ENCODE measurements around the gene MYO1B.

MYO1B gene

DNA sequence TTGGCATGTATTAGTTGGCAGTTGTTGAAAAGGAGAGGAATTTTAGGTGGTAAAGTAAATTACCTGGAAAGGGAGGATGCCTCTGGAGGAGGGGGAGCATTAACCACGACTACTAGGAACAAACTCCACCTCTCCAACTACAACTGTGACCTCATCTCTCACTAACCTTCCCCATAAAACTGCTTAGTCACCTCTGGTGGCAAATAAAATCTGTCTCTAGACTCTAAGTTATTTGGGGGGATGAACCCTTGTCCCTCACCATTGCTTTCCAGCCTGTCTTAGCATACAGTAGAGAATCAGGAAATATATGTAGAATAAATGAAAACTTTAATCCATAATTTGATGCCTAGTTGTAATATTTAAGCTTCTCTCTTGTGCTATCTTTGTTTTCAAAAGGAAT lies 27.6 kb upstream of the MYO1B start:
- no peak for TF ChIP-seq TAF1 (IDR thresholded peaks at IDR 0.05; ENCODE audit: borderline replicate concordance, insufficient read depth, low read length)
- no peak for TF ChIP-seq FOXP2 (optimal IDR thresholded peaks at IDR 0.05; ENCODE audit: borderline replicate concordance, extremely low read depth, extremely low read length, insufficient read depth)
- no peak for TF ChIP-seq REST (IDR thresholded peaks at IDR 0.05; ENCODE audit: insufficient read depth in 1 of 2, low read depth in 2 of 2, low read length in 2 of 2)
- no peak for TF ChIP-seq POLR2AphosphoS5 (IDR thresholded peaks at IDR 0.05; ENCODE audit: low read depth, low read length)
- TF ChIP-seq SIN3A (IDR thresholded peaks at IDR 0.05; ENCODE audit: borderline replicate concordance, insufficient read depth, low read length), result no peak

- no peak for TF ChIP-seq SIN3A (IDR thresholded peaks at IDR 0.05; ENCODE audit: borderline replicate concordance, insufficient read depth, low read length)
- 0 out of 4 replicates have a peak, but pooled peaks of 1 of the 2 experiments have one; percentile 14 for TF ChIP-seq REST (IDR thresholded peaks at IDR 0.05; ENCODE audit: insufficient read depth in 1 of 2, low read depth in 2 of 2, low read length in 2 of 2)
- no peak for TF ChIP-seq FOXP2 (optimal IDR thresholded peaks at IDR 0.05; ENCODE audit: borderline replicate concordance, extremely low read depth, extremely low read length, insufficient read depth)
These were observed 26.8 kb upstream of the MYO1B start for GRCh38 chr2:191218292-191218898.

DNA sequence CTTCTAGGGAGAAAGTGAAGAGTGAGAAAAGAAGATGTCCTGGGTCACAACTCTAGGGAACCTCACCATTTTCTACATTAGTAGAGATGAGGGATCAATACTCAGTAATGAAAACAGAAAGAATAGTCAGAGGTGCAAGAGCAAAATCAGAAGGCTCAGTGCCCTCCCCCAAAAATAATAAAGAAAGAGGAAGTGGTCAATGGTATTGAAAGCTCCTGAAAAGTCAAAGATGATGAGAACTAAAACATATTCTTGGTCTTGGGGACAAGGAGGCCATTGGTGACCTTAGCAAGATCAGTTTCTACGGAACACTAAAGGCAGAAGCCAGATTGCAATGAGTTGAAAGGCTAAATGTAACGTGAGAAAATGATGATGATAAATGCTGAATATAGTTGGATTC lies 24.5 kb upstream of the MYO1B start:
- TF ChIP-seq POLR2AphosphoS5 (IDR thresholded peaks at IDR 0.05; ENCODE audit: low read depth, low read length), result no peak
- no peak for TF ChIP-seq TAF1 (IDR thresholded peaks at IDR 0.05; ENCODE audit: borderline replicate concordance, insufficient read depth, low read length)
- TF ChIP-seq REST (IDR thresholded peaks at IDR 0.05; ENCODE audit: insufficient read depth in 1 of 2, low read depth in 2 of 2, low read length in 2 of 2), result no peak
- TF ChIP-seq FOXP2 (optimal IDR thresholded peaks at IDR 0.05; ENCODE audit: borderline replicate concordance, extremely low read depth, extremely low read length, insufficient read depth), result no peak
- no peak for TF ChIP-seq SIN3A (IDR thresholded peaks at IDR 0.05; ENCODE audit: borderline replicate concordance, insufficient read depth, low read length)

DNA sequence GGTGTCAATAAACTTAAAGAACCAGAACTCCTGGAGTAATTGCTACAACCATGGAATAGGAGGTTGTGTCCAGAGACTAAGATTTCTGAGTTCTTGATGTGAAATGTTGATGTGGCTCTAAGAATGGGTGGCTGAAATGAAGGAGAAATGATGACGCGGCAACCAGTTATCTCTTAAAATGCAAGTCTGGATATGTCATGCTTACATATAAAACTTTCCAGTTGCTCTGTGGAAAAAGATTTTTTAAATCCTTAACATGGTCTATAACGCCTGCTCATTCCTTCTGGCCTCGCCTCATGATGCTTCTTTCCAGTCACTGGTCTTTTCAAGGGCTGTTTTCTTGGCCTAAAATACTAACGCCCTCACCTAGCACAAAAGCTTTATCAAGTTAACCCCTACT lies 23.5 kb upstream of the MYO1B start:
- no peak for TF ChIP-seq POLR2AphosphoS5 (IDR thresholded peaks at IDR 0.05; ENCODE audit: low read depth, low read length)
- TF ChIP-seq SIN3A (IDR thresholded peaks at IDR 0.05; ENCODE audit: borderline replicate concordance, insufficient read depth, low read length), result no peak
- TF ChIP-seq FOXP2 (optimal IDR thresholded peaks at IDR 0.05; ENCODE audit: borderline replicate concordance, extremely low read depth, extremely low read length, insufficient read depth), result no peak
- TF ChIP-seq TAF1 (IDR thresholded peaks at IDR 0.05; ENCODE audit: borderline replicate concordance, insufficient read depth, low read length), result no peak
- no peak for TF ChIP-seq REST (IDR thresholded peaks at IDR 0.05; ENCODE audit: insufficient read depth in 1 of 2, low read depth in 2 of 2, low read length in 2 of 2)

DNA sequence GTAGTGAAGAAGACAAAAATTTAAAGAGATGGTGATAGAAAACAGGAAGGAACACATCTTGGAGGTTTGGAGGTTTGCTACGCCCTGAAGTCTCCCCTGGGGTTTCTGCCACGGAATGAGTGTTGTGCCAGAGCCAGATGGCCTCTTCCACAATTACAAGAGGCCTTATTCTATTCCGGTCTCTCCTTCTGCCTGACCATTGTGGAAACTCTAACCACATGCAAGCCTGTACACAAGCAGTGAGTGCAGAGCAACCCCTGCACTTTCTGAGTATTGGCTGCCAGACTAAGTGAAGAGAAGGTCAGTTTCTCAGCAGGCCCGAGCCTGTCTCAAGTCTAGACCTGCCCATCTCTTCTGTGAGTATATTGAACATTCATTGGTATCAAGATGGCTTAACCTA lies 22.7 kb upstream of the MYO1B start:
- no peak for TF ChIP-seq REST (IDR thresholded peaks at IDR 0.05; ENCODE audit: insufficient read depth in 1 of 2, low read depth in 2 of 2, low read length in 2 of 2)
- no peak for TF ChIP-seq POLR2AphosphoS5 (IDR thresholded peaks at IDR 0.05; ENCODE audit: low read depth, low read length)
- no peak for TF ChIP-seq FOXP2 (optimal IDR thresholded peaks at IDR 0.05; ENCODE audit: borderline replicate concordance, extremely low read depth, extremely low read length, insufficient read depth)
- no peak for TF ChIP-seq TAF1 (IDR thresholded peaks at IDR 0.05; ENCODE audit: borderline replicate concordance, insufficient read depth, low read length)
- no peak for TF ChIP-seq SIN3A (IDR thresholded peaks at IDR 0.05; ENCODE audit: borderline replicate concordance, insufficient read depth, low read length)
